Lower leg skin (tissue), 3 donors: ENCODE data around the gene PRG2.

Experiments used
- POLR2A ChIP-seq, 2 donors: fragments of 450-650 bp; IDR thresholded peaks; one replicate each; pipeline ENCODE4 v1.6.1; 2016 to 2017; ENCODE audit warnings: antibody characterized with exemption in 2 of 2, mild to moderate bottlenecking in 1 of 2, moderate library complexity in 1 of 2
- TF ChIP-seq, protein P1 (sequence below), 3 donors: fragments of 450-650 bp; IDR thresholded peaks; one replicate each; pipeline ENCODE4 v1.5.1; 2016; ENCODE audit warnings: antibody characterized with exemption in 3 of 3, mild to moderate bottlenecking in 3 of 3, moderate library complexity in 2 of 3

DNA sequence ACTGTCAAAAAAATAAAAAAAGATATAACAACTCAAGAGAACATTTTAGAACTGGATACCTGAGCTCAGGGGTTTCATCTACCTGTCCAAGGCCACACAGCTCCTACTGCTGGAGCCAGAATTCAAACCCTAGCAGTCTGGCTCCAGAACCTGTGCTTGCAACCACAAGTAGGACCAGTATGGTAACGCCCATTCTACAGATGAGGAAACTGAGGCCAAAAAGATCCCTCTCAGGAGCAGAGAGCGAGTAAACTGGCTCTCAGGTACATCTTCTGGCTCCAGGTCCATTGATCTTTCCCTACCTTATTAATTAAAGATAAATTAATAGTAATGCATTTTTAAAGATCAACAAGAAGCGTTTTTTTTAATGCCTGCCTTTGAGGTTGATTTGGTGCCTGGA, 33.1 kb downstream of the PRG2 start:
- TF ChIP-seq, protein P1, sequence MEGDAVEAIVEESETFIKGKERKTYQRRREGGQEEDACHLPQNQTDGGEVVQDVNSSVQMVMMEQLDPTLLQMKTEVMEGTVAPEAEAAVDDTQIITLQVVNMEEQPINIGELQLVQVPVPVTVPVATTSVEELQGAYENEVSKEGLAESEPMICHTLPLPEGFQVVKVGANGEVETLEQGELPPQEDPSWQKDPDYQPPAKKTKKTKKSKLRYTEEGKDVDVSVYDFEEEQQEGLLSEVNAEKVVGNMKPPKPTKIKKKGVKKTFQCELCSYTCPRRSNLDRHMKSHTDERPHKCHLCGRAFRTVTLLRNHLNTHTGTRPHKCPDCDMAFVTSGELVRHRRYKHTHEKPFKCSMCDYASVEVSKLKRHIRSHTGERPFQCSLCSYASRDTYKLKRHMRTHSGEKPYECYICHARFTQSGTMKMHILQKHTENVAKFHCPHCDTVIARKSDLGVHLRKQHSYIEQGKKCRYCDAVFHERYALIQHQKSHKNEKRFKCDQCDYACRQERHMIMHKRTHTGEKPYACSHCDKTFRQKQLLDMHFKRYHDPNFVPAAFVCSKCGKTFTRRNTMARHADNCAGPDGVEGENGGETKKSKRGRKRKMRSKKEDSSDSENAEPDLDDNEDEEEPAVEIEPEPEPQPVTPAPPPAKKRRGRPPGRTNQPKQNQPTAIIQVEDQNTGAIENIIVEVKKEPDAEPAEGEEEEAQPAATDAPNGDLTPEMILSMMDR (IDR thresholded peaks at IDR 0.05) = no peak
- TF ChIP-seq POLR2A (IDR thresholded peaks at IDR 0.05) = no peak
